HEK293T (cell line): ENCODE measurements around the gene SLC22A12.
"Not testable (repeated sequence)": the region's sequence is repeated elsewhere in the genome, so short reads cannot be mapped to it uniquely, and the experiment has no call there.

ENCODE experiments used
- CTCF ChIA-PET: fragments of 350-600 bp; formaldehyde crosslinking; extraction: SDS; loops from one replicate; lab custom pipeline; 2021; ENCODE audit warnings: antibody characterized with exemption, inconsistent platforms; lab: Yijun Ruan, JAX
- POLR2A ChIA-PET: fragments of 350-600 bp; formaldehyde crosslinking; extraction: SDS; loops from one replicate; lab custom pipeline; 2020; ENCODE audit warnings: antibody characterized with exemption, inconsistent platforms; lab: Yijun Ruan, JAX
- DNase-seq: peaks from one replicate; pipeline ENCODE4 v3.0.0; 2012; ENCODE audit warnings: mixed read lengths; ENCODE audit errors: extremely low spot score
- ARNT ChIP-seq: fragments of 450-650 bp; IDR thresholded peaks from 2 replicates; pipeline ENCODE4 v1.6.1; 2017; ENCODE audit warnings: mild to moderate bottlenecking
- BHLHE40 ChIP-seq: fragments of 450-650 bp; IDR thresholded peaks from 2 replicates; pipeline ENCODE4 v1.6.1; 2016; ENCODE audit warnings: mild to moderate bottlenecking, moderate library complexity, borderline replicate concordance
- CTBP1 ChIP-seq: fragments of 450-650 bp; IDR thresholded peaks from 2 replicates; pipeline ENCODE4 v1.6.1; 2016; ENCODE audit warnings: borderline replicate concordance
- ELF4 ChIP-seq: fragments of 450-650 bp; IDR thresholded peaks from 2 replicates; pipeline ENCODE4 v1.6.1; 2017; ENCODE audit warnings: antibody characterized with exemption
- FOXA1 ChIP-seq: fragments of 450-650 bp; IDR thresholded peaks from 2 replicates; pipeline ENCODE4 v1.6.1; 2016; ENCODE audit warnings: mild to moderate bottlenecking
- FOXK2 ChIP-seq: fragments of 450-650 bp; IDR thresholded peaks from 2 replicates; pipeline ENCODE4 v1.6.1; 2016; ENCODE audit warnings: mild to moderate bottlenecking
- FOXM1 ChIP-seq: fragments of 450-650 bp; IDR thresholded peaks from 2 replicates; pipeline ENCODE4 v1.6.1; 2017; ENCODE audit warnings: mild to moderate bottlenecking, borderline replicate concordance
- HDGF ChIP-seq: fragments of 450-650 bp; IDR thresholded peaks from 2 replicates; pipeline ENCODE4 v1.6.1; 2017; ENCODE audit warnings: antibody characterized with exemption, borderline replicate concordance
- L3MBTL2 ChIP-seq: fragments of 450-650 bp; conservative IDR thresholded peaks from 2 replicates; pipeline ENCODE4 v1.6.1; 2016; ENCODE audit warnings: mild to moderate bottlenecking
- LEF1 ChIP-seq: fragments of 450-650 bp; IDR thresholded peaks from 2 replicates; pipeline ENCODE4 v1.6.1; 2017; ENCODE audit warnings: mild to moderate bottlenecking, borderline replicate concordance
- NFRKB ChIP-seq: fragments of 450-650 bp; IDR thresholded peaks from 2 replicates; pipeline ENCODE4 v1.6.1; 2016; ENCODE audit warnings: mild to moderate bottlenecking, moderate library complexity
- SP1 ChIP-seq: fragments of 450-650 bp; IDR thresholded peaks from 2 replicates; pipeline ENCODE4 v1.6.1; 2017
- SUZ12 ChIP-seq: fragments of 450-650 bp; IDR thresholded peaks from 2 replicates; pipeline ENCODE4 v1.6.1; 2016; ENCODE audit warnings: mild to moderate bottlenecking
- TARDBP ChIP-seq: fragments of 450-650 bp; IDR thresholded peaks from 2 replicates; pipeline ENCODE4 v1.6.1; 2016
- ZNF384 ChIP-seq: fragments of 450-650 bp; IDR thresholded peaks from 2 replicates; pipeline ENCODE4 v1.6.1; 2016
- TF ChIP-seq, protein P1 (sequence below): fragments of 450-650 bp; IDR thresholded peaks from 2 replicates; pipeline ENCODE4 v1.6.1; 2016

Gene SLC22A12

DNA sequence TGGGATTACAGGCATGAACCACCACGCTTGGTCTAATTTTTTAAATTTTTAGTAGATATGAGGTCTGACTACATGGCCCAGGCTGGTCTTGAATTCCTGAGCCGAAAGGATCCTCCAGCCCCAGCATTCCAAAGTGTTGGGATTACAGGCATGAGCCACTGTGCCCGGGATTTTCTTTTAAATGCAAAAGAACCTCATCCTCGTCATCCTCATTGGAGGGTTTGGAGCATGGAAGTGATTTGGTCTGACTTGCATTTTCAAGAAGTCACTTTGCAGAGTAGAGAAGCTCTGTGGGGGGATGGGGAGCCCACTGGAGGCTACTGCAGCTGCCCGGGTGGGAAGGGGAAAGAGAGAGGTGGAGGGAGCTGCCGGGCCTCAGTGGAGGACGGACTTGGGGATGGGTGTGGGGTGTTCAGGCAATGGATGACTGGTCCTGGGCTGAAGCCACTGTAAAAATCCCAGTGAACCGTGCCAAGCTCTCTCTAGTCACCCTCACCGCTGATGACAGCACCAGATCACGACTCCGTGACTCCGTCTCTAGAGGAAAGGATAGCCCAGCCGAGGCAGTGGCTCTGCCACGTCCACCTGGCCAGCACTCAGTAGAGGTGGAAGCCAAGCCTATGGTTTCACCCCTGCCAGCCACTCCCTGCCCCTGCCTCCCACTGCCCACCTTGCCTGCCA lies 32.8 kb upstream of the SLC22A12 start:
- DNase-seq = no peak
- CTCF ChIA-PET = no interaction called here
- POLR2A ChIA-PET = interaction anchor here (1.1 kb wide), 1 partner anchor 53 kb away, joined by 3 read pairs; no protein-coding TSS in a partner anchor
- no peak for TF ChIP-seq L3MBTL2
- TF ChIP-seq SP1 = no peak
- TF ChIP-seq ELF4 = no peak
- no peak for TF ChIP-seq LEF1
- no peak for TF ChIP-seq NFRKB
- no peak for TF ChIP-seq CTBP1
- no peak for TF ChIP-seq BHLHE40
- TF ChIP-seq SUZ12 = no peak

DNA sequence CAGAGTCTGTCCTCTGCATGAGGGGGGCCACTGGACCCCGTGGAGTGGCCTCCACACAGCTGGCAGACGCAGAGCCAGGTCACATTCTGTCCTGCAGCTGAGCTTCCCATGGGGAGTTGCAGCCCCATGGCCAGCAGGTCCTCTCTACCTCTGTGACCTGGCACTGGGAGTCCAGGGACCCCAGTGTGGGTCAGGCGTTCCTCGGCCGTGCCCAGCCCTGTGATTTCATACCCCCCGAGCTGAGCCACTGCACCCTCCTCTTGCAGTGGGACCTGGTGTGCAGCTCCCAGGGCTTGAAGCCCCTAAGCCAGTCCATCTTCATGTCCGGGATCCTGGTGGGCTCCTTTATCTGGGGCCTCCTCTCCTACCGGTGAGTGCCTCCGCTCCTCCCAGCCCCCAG lies 32.2 kb upstream of the SLC22A12 start:
- POLR2A ChIA-PET = interaction anchor here (1.1 kb wide), 1 partner anchor 52 kb away, joined by 3 read pairs; no protein-coding TSS in a partner anchor
- TF ChIP-seq CTBP1 (no peak), LEF1 (no peak)
- CTCF ChIA-PET = no interaction called here
- DNase-seq = no peak

DNA sequence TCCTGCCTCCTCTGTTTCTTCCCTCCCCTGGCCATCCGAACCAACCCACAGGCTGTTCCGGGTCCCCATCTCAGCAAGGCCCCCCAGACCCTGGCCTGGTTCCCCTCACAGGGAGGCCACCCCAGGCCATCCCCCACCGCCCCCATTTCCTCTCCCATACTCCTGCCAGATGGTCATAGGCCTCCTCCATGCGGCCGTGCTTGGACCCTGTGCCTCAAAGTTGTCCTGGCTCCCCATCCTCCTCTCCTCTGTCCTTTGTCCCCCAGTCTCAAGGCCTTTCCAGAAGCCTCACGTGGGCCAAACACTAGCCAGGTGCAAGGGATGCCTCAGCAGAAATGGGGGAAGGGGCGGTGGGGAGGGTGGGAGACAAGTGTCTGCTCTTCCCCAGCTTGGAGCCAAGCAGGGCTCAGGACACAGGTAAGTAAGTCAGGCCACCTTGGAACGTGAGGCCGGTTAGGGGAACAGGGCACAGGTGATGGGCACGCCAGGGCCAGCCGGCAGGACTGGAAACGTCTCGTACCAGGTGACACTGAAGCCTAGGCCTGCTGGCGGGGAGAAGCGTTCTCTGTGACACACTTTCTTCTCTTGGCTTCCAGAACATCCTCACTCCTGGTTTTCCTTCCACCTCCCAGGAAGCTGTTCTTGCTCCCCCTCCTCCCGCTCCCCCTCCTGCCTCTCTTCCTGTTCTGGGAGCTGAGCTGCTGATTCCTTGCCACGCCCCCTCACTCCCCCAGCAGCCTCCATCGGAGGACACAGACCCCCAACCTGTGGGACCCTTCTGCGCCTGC lies 31.5 kb upstream of the SLC22A12 start:
- CTCF ChIA-PET = interaction anchor here (0.6 kb wide), 1 partner anchor 723 kb away, joined by 3 read pairs; no protein-coding TSS in a partner anchor
- POLR2A ChIA-PET = no interaction called here
- DNase-seq = no peak
- TF ChIP-seq NFRKB (no peak), FOXM1 (no peak), HDGF (no peak), FOXK2 (no peak), TARDBP (no peak), L3MBTL2 (no peak), SUZ12 (no peak), BHLHE40 (no peak), ZNF384 (no peak), LEF1 (no peak), ARNT (no peak), SP1 (no peak), CTBP1 (no peak), ELF4 (no peak), FOXA1 (no peak)
- TF ChIP-seq, protein P1, sequence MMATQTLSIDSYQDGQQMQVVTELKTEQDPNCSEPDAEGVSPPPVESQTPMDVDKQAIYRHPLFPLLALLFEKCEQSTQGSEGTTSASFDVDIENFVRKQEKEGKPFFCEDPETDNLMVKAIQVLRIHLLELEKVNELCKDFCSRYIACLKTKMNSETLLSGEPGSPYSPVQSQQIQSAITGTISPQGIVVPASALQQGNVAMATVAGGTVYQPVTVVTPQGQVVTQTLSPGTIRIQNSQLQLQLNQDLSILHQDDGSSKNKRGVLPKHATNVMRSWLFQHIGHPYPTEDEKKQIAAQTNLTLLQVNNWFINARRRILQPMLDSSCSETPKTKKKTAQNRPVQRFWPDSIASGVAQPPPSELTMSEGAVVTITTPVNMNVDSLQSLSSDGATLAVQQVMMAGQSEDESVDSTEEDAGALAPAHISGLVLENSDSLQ = no peak

GRCh38 chr11:64560139-64560771 lies 30.8 kb upstream of the SLC22A12 start:
- POLR2A ChIA-PET = no interaction called here
- DNase-seq = no peak
- CTCF ChIA-PET = interaction anchor here (0.6 kb wide), 1 partner anchor 723 kb away, joined by 3 read pairs; no protein-coding TSS in a partner anchor
- TF ChIP-seq FOXM1 = no peak
- no peak for TF ChIP-seq L3MBTL2
- TF ChIP-seq TARDBP = no peak
- TF ChIP-seq, protein P1 = no peak
- no peak for TF ChIP-seq HDGF
- TF ChIP-seq FOXA1 = no peak
- TF ChIP-seq FOXK2 = no peak
- TF ChIP-seq SP1 = no peak
- TF ChIP-seq ELF4 = no peak
- TF ChIP-seq ZNF384 = no peak
- TF ChIP-seq BHLHE40 = no peak

GRCh38 chr11:64560941-64561340 lies 30.1 kb upstream of the SLC22A12 start:
- no peak for DNase-seq
- TF ChIP-seq L3MBTL2 = no peak
- ChIA-PET CTCF (no interaction called here), POLR2A (no interaction called here)

GRCh38 chr11:64561429-64561828 lies 29.6 kb upstream of the SLC22A12 start:
- DNase-seq, CTCF ChIA-PET: not testable (repeated sequence)

GRCh38 chr11:64561984-64562722 lies 28.9 kb upstream of the SLC22A12 start:
- POLR2A ChIA-PET = no interaction called here

More at GRCh38 chr11:64561429-64561828, 29.6 kb upstream of the SLC22A12 start:
- POLR2A ChIA-PET = not testable (repeated sequence)

More at GRCh38 chr11:64561984-64562722, 28.9 kb upstream of the SLC22A12 start:
- CTCF ChIA-PET = no interaction called here
- DNase-seq = no peak
- TF ChIP-seq L3MBTL2 (no peak), FOXK2 (no peak)
